K562 (cell line): ENCODE data around the gene SH2D4B. TPM values are rescaled to one million over a fixed set of nuclear protein-coding genes. Genes with fewer than 3 reads are reported as not detected.
A peak's percentile ranks its signal among the peaks of the same experiment; 100 is the strongest.

ENCODE experiments used
- EWSR1 ChIP-seq: fragments of 450-650 bp; IDR thresholded peaks from 2 replicates; pipeline ENCODE4 v1.6.1; 2018; ENCODE audit warnings: borderline replicate concordance, mild to moderate bottlenecking, low read depth, moderate library complexity; ENCODE audit not compliant: partially characterized antibody
- XRCC5 ChIP-seq: fragments of 200-400 bp; formaldehyde crosslinking; IDR thresholded peaks from 2 replicates; pipeline ENCODE4 v1.6.1; 2017; ENCODE audit warnings: low read depth, mild to moderate bottlenecking, low read length
- ZMIZ1 ChIP-seq, 2 experiments: fragments of 150-350 bp in 1 of 2; IDR thresholded peaks; 2 replicates each; pipeline ENCODE4 v1.6.1; 2012 to 2016; ENCODE audit warnings: low read depth in 2 of 2, low read length in 2 of 2, mild to moderate bottlenecking in 1 of 2, moderate library complexity in 1 of 2
- ZNF444 ChIP-seq: fragments of 250-450 bp; sonication (Bioruptor Pico); IDR thresholded peaks from 2 replicates; pipeline ENCODE4 v1.4.0; 2020; ENCODE audit warnings: mild to moderate bottlenecking, moderate library complexity
- ZNF586 ChIP-seq: fragments of 450-650 bp; formaldehyde crosslinking; conservative IDR thresholded peaks from 2 replicates; pipeline ENCODE4 v1.4.0; 2020; ENCODE audit warnings: mild to moderate bottlenecking, moderate library complexity
- polyA plus RNA-seq, 8 experiments: library from polyadenylated mRNA; depleted of rRNA in 4 of 8; stranded (reverse) in 5 of 8; unstranded in 3 of 8; fragments of >200 nt; fragmentation: Nextera tagmentation in 2 of 8; fragmentation: Illumina TruSeq in 1 of 8; extraction: Ambion mirVana in 2 of 8; extraction: Trizol in 1 of 8; gene quantifications; 2 replicates each; pipeline versions ENCODE4 v1.2.1 to v1.2.3, GENCODE V29; 2011 to 2014; ENCODE audit warnings: inconsistent platforms in 1 of 8, missing spikeins in 1 of 8
- total RNA-seq, 7 experiments: library from RNA; depleted of rRNA in 6 of 7; stranded (reverse); fragments of >200 nt in 6 of 7; fragmentation: Illumina TruSeq in 2 of 7; extraction: Trizol in 2 of 7; gene quantifications; 2 replicates each; pipeline versions ENCODE4 v1.2.1 to v1.2.3, GENCODE V29; 2011 to 2021; ENCODE audit warnings: low replicate concordance in 1 of 7
- TF ChIP-seq, protein P1 (sequence below): IDR thresholded peaks from 2 replicates; pipeline ENCODE4 v1.6.1; 2016; ENCODE audit warnings: missing genetic modification characterization, missing compliant biosample characterization
- TF ChIP-seq, protein P2 (sequence below): fragments of 450-650 bp; formaldehyde crosslinking; IDR thresholded peaks from 2 replicates; pipeline ENCODE4 v1.4.0; 2022; ENCODE audit warnings: mild to moderate bottlenecking, moderate library complexity

The SH2D4B gene
- total and polyA plus RNA-seq, 9 of the 15 experiments (the other 6 are each of a cell fraction or from before 2014, with no cell fraction given), result 0.03 to 0.14 (median 0.04) TPM; not detected in 4

DNA sequence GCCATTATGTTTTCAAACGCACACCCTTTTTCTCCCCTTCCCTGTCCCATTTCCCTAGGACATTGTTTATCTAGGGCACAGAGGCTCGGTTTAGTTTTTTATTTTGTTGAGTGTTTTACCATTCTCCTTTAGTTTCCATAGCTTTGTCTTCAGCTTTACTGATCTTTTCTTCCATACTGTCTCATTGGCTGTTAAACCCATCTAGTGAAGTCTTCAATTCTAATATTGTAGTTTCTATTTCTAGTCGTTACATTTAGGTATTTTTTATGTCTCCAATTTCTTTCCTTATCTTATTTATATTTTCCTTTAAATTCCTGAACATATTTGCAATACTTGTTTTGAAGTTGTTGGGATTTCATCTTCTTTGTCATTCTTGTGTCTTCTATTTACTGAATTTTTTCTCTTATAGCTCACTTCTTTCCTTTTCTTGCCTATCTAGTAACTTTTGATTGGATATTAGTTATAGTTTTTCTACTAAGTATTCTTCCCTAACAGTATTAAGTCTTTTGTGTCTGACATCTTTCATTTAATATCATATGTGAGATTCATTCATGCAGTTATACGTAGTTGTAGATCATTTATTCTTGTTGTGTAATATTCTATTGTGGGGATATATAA, 41.0 kb upstream of the SH2D4B start (continued):
- TF ChIP-seq, protein P1, sequence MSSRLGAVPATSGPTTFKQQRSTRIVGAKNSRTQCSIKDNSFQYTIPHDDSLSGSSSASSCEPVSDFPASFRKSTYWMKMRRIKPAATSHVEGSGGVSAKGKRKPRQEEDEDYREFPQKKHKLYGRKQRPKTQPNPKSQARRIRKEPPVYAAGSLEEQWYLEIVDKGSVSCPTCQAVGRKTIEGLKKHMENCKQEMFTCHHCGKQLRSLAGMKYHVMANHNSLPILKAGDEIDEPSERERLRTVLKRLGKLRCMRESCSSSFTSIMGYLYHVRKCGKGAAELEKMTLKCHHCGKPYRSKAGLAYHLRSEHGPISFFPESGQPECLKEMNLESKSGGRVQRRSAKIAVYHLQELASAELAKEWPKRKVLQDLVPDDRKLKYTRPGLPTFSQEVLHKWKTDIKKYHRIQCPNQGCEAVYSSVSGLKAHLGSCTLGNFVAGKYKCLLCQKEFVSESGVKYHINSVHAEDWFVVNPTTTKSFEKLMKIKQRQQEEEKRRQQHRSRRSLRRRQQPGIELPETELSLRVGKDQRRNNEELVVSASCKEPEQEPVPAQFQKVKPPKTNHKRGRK, result peak; percentile 85
- TF ChIP-seq, protein P2, sequence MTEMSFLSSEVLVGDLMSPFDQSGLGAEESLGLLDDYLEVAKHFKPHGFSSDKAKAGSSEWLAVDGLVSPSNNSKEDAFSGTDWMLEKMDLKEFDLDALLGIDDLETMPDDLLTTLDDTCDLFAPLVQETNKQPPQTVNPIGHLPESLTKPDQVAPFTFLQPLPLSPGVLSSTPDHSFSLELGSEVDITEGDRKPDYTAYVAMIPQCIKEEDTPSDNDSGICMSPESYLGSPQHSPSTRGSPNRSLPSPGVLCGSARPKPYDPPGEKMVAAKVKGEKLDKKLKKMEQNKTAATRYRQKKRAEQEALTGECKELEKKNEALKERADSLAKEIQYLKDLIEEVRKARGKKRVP (CRISPR knock-in tag), result no peak
- no peak for TF ChIP-seq EWSR1
- TF ChIP-seq ZNF586 (CRISPR knock-in tag), result no peak
- no peak for TF ChIP-seq ZMIZ1 (IDR thresholded peaks at IDR 0.05; ENCODE audit: low read depth in 2 of 2, low read length in 2 of 2)
- TF ChIP-seq ZNF444 (CRISPR knock-in tag), result no peak
- TF ChIP-seq XRCC5, result no peak
